T follicular helper cell (primary cell): ENCODE results near the gene ACR.
"Not testable (repeated sequence)": the region's sequence is repeated elsewhere in the genome, so short reads cannot be mapped to it uniquely, and the experiment has no call there.

Experiments used
- DNase-seq: peaks from one replicate; pipeline ENCODE4 v3.0.0-alpha.2; 2020; ENCODE audit warnings: low read depth

The ACR gene

GRCh38 chr22:50732681-50733080, 5.3 kb upstream of the ACR start:
- no peak for DNase-seq

GRCh38 chr22:50733521-50734342, 4.3 kb upstream of the ACR start:
- DNase-seq, result no peak

GRCh38 chr22:50734343-50734771, 3.6 kb upstream of the ACR start:
- DNase-seq, result no peak

GRCh38 chr22:50734986-50735738, 2.8 kb upstream of the ACR start:
- no peak for DNase-seq

- no peak for DNase-seq
These were observed 2.3 kb upstream of the ACR start for GRCh38 chr22:50735739-50736030.

GRCh38 chr22:50738649-50739227, 734 bp downstream of the ACR start:
- DNase-seq, result no peak

- no peak for DNase-seq
These were observed 1.3 kb downstream of the ACR start for GRCh38 chr22:50739279-50739691.

- DNase-seq, result no peak
These were observed 1.9 kb downstream of the ACR start for GRCh38 chr22:50739894-50740293.

- not testable (repeated sequence) for DNase-seq
These were observed 2.7 kb downstream of the ACR start for GRCh38 chr22:50740714-50741113.

GRCh38 chr22:50744424-50744823, 6.4 kb downstream of the ACR start:
- DNase-seq, result not testable (repeated sequence)

- DNase-seq, result not testable (repeated sequence)
These were observed 9.5 kb downstream of the ACR start for GRCh38 chr22:50747521-50747920.

- DNase-seq, result not testable (repeated sequence)
These were observed 10.6 kb downstream of the ACR start for GRCh38 chr22:50748630-50749029.

- DNase-seq, result not testable (repeated sequence)
These were observed 11.5 kb downstream of the ACR start for GRCh38 chr22:50749302-50750074.

- not testable (repeated sequence) for DNase-seq
These were observed 17.2 kb downstream of the ACR start for GRCh38 chr22:50755251-50755650.

- DNase-seq, result not testable (repeated sequence)
These were observed 18.4 kb downstream of the ACR start for GRCh38 chr22:50756406-50756805.

GRCh38 chr22:50756949-50757491, 19.0 kb downstream of the ACR start:
- DNase-seq, result peak; percentile 51

GRCh38 chr22:50759597-50760341, 21.8 kb downstream of the ACR start:
- DNase-seq, result not testable (repeated sequence)

GRCh38 chr22:50761829-50762228, 23.8 kb downstream of the ACR start:
- DNase-seq, result not testable (repeated sequence)

GRCh38 chr22:50764288-50764687, 26.3 kb downstream of the ACR start:
- DNase-seq, result not testable (repeated sequence)

- DNase-seq, result not testable (repeated sequence)
These were observed 37.1 kb downstream of the ACR start for GRCh38 chr22:50775132-50775531.

GRCh38 chr22:50777631-50778030, 39.6 kb downstream of the ACR start:
- not testable (repeated sequence) for DNase-seq
